HG03135 (cell line): Measurements from ENCODE around the gene SHLD2.
A peak's percentile ranks its signal among the peaks of the same experiment; 100 is the strongest.
"Not testable (repeated sequence)": the region's sequence is repeated elsewhere in the genome, so short reads cannot be mapped to it uniquely, and the experiment has no call there.

Source experiments
- ATAC-seq: cut with Tn5 transposase; IDR thresholded peaks from one replicate; pipeline ENCODE4 v1.9.1; 2021; ENCODE audit warnings: mild to moderate bottlenecking, moderate library complexity; ENCODE audit not compliant: unreplicated experiment

Gene SHLD2, protein sequence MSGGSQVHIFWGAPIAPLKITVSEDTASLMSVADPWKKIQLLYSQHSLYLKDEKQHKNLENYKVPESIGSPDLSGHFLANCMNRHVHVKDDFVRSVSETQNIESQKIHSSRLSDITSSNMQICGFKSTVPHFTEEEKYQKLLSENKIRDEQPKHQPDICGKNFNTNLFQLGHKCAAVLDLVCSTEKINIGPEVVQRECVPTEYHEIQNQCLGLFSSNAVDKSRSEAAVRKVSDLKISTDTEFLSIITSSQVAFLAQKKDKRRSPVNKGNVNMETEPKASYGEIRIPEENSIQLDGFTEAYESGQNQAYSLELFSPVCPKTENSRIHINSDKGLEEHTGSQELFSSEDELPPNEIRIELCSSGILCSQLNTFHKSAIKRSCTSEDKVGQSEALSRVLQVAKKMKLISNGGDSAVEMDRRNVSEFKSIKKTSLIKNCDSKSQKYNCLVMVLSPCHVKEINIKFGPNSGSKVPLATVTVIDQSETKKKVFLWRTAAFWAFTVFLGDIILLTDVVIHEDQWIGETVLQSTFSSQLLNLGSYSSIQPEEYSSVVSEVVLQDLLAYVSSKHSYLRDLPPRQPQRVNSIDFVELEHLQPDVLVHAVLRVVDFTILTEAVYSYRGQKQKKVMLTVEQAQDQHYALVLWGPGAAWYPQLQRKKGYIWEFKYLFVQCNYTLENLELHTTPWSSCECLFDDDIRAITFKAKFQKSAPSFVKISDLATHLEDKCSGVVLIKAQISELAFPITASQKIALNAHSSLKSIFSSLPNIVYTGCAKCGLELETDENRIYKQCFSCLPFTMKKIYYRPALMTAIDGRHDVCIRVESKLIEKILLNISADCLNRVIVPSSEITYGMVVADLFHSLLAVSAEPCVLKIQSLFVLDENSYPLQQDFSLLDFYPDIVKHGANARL

DNA sequence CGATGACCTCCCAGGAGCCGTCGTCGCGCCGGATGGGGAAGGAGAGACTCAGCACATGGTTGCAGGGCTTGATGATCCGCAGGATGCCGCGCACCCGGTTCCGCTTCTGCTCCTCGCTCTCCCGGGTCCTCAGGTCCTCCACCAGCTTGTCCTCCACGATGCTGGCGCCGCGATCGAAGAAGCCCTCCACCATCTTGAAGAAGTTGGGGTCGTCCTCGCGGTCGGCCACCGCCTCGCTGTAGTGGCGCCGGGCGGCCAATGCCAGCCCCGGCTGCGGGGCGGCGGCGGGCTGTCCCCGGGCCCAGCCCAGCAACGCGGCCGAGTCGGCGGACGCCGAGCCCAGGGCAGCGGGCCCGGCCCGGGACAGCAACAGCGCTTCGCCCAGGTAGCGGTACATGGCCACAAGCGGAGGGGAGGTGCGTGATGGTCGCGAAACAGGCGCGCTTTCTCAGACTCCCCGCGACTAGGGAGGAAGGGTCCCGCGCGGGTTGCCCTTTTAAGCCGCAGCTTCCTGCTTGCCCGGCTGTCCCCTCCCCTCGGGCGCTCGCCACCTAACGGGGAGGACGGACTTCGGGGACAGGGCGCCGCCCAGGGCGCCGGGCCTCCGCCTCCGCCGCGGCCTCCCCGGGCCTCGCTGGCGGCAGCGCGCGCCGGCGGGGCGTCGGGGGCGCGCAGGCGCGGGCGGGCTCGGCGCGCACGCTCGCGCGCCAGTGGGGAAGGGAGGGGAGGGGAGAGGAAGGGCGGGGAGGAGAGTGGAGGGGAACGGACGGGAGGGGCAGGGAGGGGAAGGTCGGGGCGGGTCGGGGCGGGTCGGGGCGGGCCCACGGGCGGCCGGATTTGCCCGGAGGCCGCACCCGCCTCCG lies at the start of gene SHLD2, which contains the start of gene GLUD1:
SHLD2 (plus strand) TSS at position 834 of the 863 bp plus-strand sequence. CDS start 56,149 bp downstream, outside the sequence.
GLUD1 (minus strand) TSS at position 471 of the 863 bp plus-strand sequence; CDS start at position 397, 74 bp downstream.
- peak; percentile 64 for ATAC-seq

DNA sequence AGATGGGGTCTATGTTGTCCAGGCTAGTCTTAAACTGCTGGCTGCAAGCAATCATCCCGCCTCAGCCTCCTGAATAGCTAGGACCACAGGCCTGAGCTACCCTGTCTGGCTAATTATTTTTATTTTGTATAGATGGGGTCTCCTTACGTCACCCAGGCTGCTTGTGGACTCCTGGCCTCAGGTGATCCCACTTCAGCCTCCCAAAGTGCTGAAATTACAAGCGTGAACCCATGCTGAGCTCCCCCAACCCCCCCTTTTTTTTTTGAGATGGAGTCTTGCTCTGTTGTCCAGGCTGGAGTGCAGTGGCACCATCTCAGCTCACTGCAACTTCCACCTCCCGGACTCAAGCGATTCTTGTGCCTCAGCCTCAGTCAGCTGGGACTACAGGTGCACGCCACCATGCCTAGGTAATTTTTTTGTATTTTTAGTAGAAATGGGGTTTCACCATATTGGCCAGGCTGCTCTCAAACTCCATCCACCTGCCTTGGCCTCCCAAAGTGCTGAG lies 49.5 kb upstream of the SHLD2 start:
- ATAC-seq: no peak

DNA sequence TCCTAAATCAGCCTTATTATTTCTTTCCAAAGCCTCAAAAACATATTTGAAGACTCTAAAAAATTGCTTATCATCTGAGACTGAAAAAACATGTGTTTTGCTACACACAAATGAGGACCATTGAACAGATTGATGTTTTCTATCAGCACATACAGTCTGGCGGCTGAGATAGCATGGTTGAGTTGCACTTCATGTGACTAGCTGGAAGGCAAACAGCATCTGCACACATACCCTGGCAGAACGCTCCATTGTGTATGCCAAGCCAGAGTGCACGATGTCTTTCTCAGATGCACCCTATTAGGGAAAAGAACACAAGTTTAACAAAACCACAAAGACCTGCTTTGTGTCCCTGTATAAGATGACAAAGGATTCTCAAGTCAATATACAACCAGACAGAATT lies 41.9 kb upstream of the SHLD2 start:
- ATAC-seq: no peak

DNA sequence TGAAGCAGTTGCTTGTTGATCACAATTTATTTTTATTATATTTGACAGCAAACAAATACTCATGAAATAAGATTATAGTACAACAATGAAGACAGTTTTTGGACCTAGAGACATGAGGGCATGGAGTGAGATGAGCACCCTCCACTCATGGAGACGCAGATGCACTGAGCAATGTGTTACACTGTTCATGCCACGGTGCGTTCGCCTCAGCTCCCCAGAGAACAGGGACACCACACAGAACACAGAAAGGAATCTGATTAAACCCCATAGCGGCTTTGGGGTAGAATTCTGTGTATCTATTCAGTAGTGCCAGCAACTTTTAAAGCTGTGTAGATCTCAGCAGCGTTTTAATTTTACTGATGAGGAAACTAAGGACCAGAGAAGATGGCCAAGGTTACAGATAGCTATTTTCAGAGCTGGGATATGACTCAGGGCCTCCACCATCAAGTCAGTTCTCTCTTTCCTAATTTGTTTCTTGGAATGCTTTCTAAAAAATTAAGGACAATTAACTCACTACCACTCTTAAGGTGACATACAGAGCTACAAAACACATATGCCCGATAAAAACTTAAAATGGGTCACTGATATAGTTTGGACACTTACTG lies 41.3 kb upstream of the SHLD2 start:
- no peak for ATAC-seq

DNA sequence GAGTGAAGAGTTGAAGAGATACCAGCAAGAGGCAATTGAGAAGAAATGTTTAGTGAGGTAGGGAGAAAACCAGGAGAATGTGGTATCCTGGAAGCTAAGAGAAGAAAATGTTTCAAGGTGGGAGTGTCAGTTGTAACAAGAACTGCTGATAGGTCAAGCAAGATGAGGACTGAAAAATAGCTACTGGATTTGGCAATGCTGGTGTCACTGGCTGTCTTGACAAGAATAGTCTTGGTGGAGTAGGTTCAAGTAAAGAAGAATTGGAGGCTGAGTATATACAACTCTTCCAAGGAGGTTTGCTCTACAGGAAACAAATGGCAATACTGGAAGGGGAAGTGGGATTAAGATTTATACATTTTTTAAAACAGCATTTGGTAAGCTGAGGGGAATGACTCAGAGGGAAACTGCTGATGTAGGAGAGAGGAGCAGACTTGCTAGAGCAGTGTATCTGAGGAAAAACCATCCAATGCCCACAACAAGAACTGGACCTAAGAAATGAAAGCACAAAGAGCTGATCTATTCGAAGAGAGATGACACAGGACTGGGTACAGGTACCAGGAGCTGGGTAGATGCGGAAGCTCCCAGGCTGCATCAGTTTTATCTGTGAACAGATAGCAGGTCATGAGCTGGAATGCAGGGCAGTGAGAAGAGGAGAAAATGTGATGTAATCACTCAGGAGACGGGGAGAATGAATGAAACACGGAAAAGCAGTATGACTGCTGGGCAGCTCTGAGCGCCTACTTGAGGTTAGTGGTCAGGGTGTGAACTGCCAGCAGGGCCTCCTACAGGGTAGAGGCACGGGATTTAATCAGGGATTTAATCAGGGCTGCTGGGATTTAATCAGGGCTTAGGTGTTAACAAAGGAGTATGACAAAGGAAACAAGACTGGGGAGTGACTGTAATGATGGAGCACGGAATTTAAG lies 40.4 kb upstream of the SHLD2 start:
- no peak for ATAC-seq

DNA sequence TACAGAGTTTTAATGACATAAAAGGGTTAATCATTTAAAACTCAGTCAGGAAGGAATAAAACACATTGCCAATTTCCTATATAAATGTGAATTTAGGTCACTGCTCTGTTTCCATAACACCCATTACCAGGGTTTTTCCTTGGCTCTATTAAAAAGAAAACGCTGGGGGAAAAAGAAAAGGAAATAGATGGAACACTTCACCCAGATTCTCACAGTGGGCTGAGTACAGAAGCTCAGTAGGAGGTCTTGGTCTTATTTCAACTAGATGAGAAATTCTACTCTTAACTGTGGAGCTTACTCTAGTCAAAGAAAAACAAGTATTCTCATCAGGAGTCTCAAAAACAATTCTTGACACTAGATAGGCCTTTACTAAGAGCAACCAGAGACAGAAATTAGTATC lies 36.8 kb upstream of the SHLD2 start:
- no peak for ATAC-seq

DNA sequence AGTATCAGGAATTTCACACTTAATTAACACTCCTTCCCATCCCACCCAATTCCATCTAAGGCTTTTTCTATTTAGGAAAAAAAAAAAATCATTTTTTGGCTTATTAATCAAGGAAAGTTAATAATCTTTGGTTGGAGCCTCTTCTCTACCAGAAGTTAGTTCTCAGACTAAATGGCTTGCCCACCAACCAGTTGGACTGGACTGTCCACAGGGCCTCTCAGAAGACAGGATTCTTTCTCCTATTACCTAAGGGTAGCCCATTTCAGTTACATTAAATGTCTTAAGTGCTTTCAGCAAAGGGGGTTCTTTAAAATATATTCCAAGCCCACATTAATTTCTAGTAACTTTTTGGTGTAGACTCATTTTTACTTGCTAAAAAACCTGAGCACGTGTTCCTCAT lies 35.6 kb upstream of the SHLD2 start:
- ATAC-seq: no peak

DNA sequence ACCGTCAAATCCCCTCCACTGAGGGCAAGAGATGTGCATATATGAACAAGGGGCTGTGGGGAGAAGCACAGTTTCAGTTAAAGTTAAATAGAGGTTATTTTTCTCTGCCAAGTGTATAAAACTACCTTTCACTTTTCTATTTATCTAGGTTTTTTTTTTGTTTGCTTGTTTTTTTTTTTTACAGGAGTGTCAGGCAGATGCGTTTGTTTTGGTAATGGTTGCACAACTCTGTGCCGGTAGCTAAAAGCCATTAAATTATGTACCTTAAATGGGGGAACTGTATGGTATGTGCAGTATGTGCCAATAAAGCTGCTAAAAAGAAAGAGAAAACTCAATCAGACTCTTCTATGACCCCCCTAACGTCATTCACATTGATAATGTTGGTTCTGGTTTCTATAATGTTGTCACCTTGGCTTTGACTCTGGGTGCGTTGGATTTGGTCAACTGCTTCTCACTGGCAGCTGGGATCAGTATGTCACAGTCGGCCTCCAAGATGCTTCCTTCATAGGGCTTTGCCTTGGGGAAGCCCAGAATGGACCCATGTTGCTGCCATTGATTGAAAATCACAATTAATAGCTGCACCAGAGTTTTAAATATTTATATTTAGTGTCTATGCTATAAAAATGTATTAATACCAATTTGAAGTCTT lies 34.6 kb upstream of the SHLD2 start:
- ATAC-seq: no peak

DNA sequence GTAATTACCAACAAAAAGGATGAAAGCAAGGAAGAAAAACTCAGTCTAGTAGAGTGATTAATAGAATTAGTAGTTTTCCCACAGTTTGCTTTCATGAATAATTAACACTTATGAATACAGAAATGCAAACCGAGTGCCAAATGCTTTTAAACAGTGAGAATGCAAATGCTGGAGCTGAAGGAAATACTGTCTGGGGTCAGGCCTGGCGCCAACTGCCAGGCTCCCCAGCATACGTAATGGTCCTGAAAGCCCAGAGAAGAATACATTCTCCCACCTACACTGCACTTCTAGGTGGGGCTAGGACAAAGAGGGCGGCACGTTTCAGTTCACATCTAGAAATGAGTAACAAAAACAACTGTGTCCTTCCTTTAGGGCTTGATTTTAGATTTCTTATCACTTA lies 30.4 kb upstream of the SHLD2 start:
- ATAC-seq: no peak

DNA sequence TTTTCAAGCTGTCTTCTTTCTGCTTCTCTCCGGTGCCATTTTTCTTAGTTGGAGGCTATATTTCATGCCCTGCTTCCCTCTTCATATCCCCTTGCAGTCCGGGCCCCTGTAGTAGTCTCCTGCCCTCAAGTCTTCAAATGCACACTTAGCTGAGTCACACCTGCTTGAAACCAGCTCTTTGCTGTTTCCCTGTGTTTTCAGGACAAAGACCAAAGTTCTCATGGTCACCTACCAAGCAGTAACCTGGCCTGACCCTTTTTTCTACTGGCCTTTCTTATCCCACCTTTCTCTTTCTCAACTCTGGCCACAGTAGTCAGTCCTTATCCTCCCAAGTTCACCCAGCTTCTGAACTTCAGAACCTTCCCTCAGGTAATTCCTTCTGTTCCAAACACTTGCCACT lies 28.8 kb upstream of the SHLD2 start:
- ATAC-seq: no peak

DNA sequence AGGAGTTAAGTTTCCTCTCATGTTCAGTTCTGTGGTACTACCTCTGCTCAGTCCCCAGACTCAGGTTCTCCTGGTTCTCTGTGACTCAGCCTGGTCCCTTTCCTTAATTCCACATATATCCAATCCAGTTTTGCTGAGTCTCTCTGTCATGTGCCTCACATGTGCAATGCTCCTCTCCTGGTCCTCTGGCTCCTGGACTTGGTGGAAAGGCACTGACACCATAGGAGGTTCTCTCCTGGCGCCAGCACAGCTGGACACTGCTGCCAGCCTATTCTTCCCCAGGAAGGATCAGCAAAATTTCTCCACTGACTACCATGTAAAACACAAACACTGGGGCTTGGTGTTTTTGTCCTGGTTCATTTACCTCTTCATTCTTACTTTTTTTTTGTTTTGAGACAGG lies 28.1 kb upstream of the SHLD2 start:
- ATAC-seq: no peak

DNA sequence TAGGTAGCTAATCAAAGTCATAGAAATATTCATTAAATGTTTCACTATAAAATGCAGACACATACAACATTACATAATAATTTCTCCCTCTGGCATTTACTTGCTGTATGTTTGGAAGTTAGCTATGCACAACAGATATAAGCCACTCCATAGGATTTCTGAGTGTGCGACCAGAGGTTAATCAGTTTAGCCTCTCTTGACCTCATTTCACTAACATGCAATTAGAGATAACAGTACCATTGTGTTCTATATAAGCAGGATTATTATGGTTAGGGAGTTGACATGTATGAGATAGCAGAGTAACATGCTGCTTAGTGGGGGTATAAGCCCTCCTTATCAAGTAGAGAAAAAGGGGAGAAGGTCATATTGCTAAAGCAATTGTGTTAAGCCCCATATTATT lies 26.7 kb upstream of the SHLD2 start:
- no peak for ATAC-seq

DNA sequence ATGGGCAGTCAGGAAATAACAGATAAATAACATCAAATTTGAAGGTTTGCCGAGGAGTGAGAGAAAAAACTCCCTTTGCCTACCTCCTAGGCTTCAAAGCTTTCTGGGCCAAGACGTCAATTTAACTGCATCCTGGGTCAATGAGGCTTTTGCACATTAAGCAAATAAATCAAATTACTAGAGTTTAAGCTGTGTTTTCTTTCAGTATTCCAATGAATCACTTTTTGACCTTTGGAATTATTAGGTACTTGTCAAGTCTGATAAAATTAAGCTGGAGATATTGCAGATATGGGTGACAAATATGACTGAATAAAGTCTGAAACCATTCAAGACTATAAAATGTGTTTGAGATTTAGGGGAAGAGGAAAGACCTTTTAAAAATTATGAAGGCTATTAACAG lies 22.6 kb upstream of the SHLD2 start:
- ATAC-seq: no peak

DNA sequence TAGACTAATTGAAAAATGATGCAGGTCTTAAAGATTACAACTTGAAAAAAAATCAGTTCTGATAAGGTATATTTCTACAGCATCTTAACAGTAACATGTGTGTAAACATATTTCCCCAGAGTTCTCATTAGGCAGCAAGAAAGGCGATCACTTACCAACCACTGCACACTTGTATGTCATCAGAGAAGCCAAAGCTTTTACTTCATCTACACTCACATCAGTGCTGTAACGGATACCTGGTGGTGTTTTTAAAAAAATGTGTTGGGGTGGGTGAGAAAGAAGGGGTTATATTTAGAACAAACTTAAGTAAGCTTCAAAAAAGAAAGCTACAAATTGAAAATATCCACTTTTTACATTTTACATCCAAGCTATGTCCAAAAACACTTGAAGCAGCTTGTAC lies 18.6 kb upstream of the SHLD2 start:
- not testable (repeated sequence) for ATAC-seq

DNA sequence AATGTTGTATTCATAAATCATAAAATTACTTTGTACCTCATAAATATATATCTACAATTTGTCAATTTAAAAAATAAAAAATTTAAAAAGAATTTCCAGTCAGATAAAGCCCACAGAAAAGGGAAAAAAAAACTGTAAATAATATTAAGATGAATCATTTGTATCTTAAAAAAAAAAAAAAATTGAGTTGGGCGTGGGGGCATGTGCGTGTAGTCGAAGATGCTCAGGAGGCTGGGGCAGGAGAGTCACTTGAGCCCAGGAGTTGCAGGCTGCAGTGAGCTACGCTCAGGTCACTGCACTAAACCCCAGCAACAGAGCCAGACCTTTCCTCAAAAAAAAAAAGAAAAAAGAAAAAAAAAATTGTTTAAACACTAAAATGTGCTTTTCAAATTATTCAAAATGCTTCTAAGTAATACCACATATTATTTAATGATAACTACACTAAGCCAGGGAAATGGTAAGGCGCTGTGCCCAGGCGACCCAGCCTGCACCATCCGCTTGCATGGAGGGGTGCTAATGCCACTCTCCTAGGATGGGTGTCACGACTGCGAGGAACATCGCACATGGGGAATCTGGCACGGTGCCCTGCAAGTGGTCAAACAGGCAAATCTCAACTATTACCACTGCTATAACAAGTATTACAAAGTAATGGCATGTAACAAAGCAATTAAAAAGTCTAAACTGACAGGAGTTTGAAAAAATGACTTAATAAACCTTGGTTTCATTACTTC lies 15.7 kb upstream of the SHLD2 start:
- no peak for ATAC-seq

DNA sequence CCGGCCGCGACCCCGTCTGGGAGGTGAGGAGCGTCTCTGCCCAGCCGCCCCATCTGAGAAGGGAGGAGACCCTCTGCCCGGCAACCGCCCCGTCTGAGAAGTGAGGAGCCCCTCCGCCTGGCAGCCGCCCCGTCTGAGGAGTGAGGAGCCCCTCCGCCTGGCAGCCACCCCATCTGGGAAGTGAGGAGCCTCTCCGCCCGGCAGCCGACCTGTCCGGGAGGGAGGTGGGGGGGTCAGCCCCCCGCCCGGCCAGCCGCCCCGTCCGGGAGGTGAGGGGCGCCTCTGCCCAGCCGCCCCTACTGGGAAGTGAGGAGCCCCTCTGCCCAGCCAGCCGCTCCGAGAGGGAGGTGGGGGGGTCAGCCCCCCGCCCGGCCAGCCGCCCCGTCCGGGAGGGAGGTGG lies 14.4 kb upstream of the SHLD2 start:
- not testable (repeated sequence) for ATAC-seq

DNA sequence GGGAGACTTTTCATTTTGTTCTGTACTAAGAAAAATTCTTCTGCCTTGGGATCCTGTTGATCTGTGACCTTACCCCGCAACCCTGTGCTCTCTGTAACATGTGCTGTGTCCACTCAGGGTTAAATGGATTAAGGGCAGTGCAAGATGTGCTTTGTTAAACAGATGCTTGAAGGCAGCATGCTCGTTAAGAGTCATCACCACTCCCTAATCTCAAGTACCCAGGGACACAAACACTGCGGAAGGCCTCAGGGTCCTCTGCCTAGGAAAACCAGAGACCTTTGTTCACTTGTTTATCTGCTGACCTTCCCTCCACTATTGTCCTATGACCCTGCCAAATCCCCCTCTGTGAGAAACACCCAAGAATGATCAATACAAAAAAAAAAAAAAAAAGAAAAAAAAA lies 13.4 kb upstream of the SHLD2 start:
- ATAC-seq: not testable (repeated sequence)

DNA sequence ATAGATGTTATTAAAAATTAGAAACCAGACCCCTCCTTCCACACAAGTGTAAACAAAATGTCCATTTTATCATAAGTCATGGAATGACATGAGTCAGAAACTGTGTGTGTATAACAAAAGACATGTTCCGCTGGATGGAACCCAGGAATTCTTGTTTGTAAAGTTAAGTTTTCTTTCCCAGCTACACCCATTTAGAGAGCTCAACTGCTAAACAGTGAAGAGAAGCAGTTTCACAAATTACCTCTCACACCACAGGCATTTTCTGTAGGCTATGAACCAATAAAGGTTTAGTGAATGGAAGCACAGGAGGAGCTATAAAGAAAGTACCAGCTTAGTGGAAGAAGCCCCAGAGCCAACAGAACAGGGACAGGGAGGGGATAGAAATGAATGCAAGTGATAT lies 12.8 kb upstream of the SHLD2 start:
- not testable (repeated sequence) for ATAC-seq
